HepG2 (cell line): Measurements from ENCODE around the gene CACNA1I. TPM values are rescaled to one million over a fixed set of nuclear protein-coding genes. Genes with fewer than 3 reads are reported as not detected.

Experiments
- ATAC-seq: fragments of 200-7000 bp; cut with Tn5 transposase; 3 replicates; pipeline ENCODE4 v1.9.1; 2020; ENCODE audit warnings: mild to moderate bottlenecking, moderate library complexity
- BruUV-seq: library from RNA; stranded (reverse); fragments of 400-500 nt; replicated peaks from 2 replicates; lab custom pipeline; 2021; lab: Mats Ljungman, UMichigan
- CTCF ChIA-PET: fragments of 300-600 bp; formaldehyde crosslinking; extraction: SDS; loops from one replicate; lab custom pipeline; 2021; ENCODE audit warnings: low total read pairs, inconsistent platforms, low intra/inter-chr PET ratio; lab: Yijun Ruan, JAX
- POLR2A ChIA-PET: fragments of 350-600 bp; sonication (Branson Sonifier 250); formaldehyde crosslinking; loops from one replicate; lab custom pipeline; 2020; ENCODE audit warnings: antibody characterized with exemption, inconsistent platforms; lab: Yijun Ruan, JAX
- DNase-seq: peaks from one replicate; pipeline ENCODE4 v3.0.0-alpha.2; 2015; ENCODE audit warnings: low spot score
- FAIRE-seq: peaks from 3 replicates; lab custom pipeline; 2011; peaks lifted over from hg19 to GRCh38; lab: Jason Lieb, UNC
- H2AFZ ChIP-seq: one replicate; pipeline ENCODE4 v1.6.1; 2011; ENCODE audit warnings: low read length, inconsistent platforms
- H3K27ac ChIP-seq: fragments of 300-600 bp; 3 replicates; pipeline ENCODE4 v1.8.0; 2011; ENCODE audit warnings: mixed run types, mild to moderate bottlenecking, mixed read lengths, low read length, inconsistent platforms; ENCODE audit not compliant: insufficient read depth; ENCODE audit errors: extremely low read length
- H3K27me3 ChIP-seq, 2 experiments: fragments of 200-600 bp in 1 of 2; 2 replicates in 1 of 2; 3 replicates in 1 of 2; pipeline versions ENCODE4 v1.6.0 to v1.8.0; 2011; ENCODE audit warnings: low read length in 2 of 2, mild to moderate bottlenecking in 2 of 2, moderate library complexity in 2 of 2, inconsistent platforms in 1 of 2; ENCODE audit not compliant: insufficient read depth in 2 of 2, control insufficient read depth in 1 of 2
- H3K36me3 ChIP-seq, 2 experiments: fragments of 200-600 bp in 1 of 2; replicated peaks in 1 of 2; 2 replicates in 1 of 2; 3 replicates in 1 of 2; pipeline versions ENCODE4 v1.5.1 to v1.8.0; 2011; ENCODE audit warnings: low read length in 2 of 2, inconsistent platforms in 1 of 2; ENCODE audit not compliant: insufficient read depth in 2 of 2, control insufficient read depth in 1 of 2
- H3K4me1 ChIP-seq: 2 replicates; pipeline ENCODE4 v1.5.1; 2012; ENCODE audit warnings: low read length, inconsistent platforms; ENCODE audit not compliant: insufficient read depth
- H3K4me2 ChIP-seq: 2 replicates; pipeline ENCODE4 v1.6.0; 2011; ENCODE audit warnings: low read depth, low read length, inconsistent platforms
- H3K4me3 ChIP-seq, 3 experiments: fragments of 200-600 bp in 1 of 3; sonication (generic), shearing (Covaris generic) in 1 of 3; replicated peaks in 1 of 3; 2 replicates each; pipeline ENCODE4 v1.5.1; 2011 to 2016; ENCODE audit warnings: low read length in 3 of 3, inconsistent platforms in 2 of 3, low read depth in 2 of 3, mild to moderate bottlenecking in 2 of 3, control low read depth in 1 of 3, mixed read lengths in 1 of 3; ENCODE audit not compliant: insufficient read depth in 1 of 3
- H3K79me2 ChIP-seq: one replicate; pipeline ENCODE4 v1.6.1; 2011; ENCODE audit warnings: low read length, inconsistent platforms; ENCODE audit not compliant: insufficient read depth
- H3K9ac ChIP-seq: 2 replicates; pipeline ENCODE4 v1.6.0; 2011; ENCODE audit warnings: mild to moderate bottlenecking, low read depth, low read length, inconsistent platforms; ENCODE audit not compliant: insufficient read depth
- H3K9me3 ChIP-seq: 2 replicates; pipeline ENCODE4 v1.5.1; 2012; ENCODE audit warnings: mild to moderate bottlenecking, low read length
- H4K20me1 ChIP-seq: 2 replicates; pipeline ENCODE4 v1.6.0; 2011; ENCODE audit warnings: inconsistent platforms, mild to moderate bottlenecking, low read length, moderate library complexity; ENCODE audit not compliant: insufficient read depth
- ATF1 ChIP-seq: IDR thresholded peaks from 2 replicates; pipeline ENCODE4 v1.6.1; 2016; ENCODE audit warnings: mild to moderate bottlenecking, control low read depth
- CENPX ChIP-seq: sonication (generic); formaldehyde crosslinking; IDR thresholded peaks from 2 replicates; pipeline ENCODE4 v1.9.0; 2021; ENCODE audit warnings: mild to moderate bottlenecking, missing genetic modification reagents, moderate library complexity
- ELF4 ChIP-seq: sonication (generic); formaldehyde crosslinking; IDR thresholded peaks from 2 replicates; pipeline ENCODE4 v1.5.0; 2020; ENCODE audit warnings: missing genetic modification reagents, mild to moderate bottlenecking, moderate library complexity, borderline replicate concordance
- MBD4 ChIP-seq: IDR thresholded peaks from 2 replicates; pipeline ENCODE4 v1.6.1; 2012; ENCODE audit warnings: low read length, inconsistent platforms, borderline replicate concordance
- REST ChIP-seq, 2 experiments: IDR thresholded peaks; 2 replicates each; pipeline ENCODE4 v1.6.1; 2011 to 2012; ENCODE audit warnings: low read length in 2 of 2, borderline replicate concordance in 1 of 2, low read depth in 1 of 2, mild to moderate bottlenecking in 1 of 2, moderate library complexity in 1 of 2
- ZNF24 ChIP-seq: fragments of 450-650 bp; IDR thresholded peaks from 2 replicates; pipeline ENCODE4 v1.6.1; 2017; ENCODE audit warnings: antibody characterized with exemption, mild to moderate bottlenecking
- ZNF253 ChIP-seq: sonication (generic); formaldehyde crosslinking; IDR thresholded peaks from 2 replicates; pipeline ENCODE4 v1.8.0; 2022; ENCODE audit warnings: mild to moderate bottlenecking, missing genetic modification reagents, borderline replicate concordance
- ZNF724P ChIP-seq: sonication (generic); formaldehyde crosslinking; IDR thresholded peaks from 2 replicates; pipeline ENCODE4 v1.8.0; 2022; ENCODE audit warnings: missing genetic modification reagents, borderline replicate concordance
- ZSCAN22 ChIP-seq: sonication (generic); formaldehyde crosslinking; IDR thresholded peaks from 2 replicates; pipeline ENCODE4 v1.4.0; 2020; ENCODE audit warnings: mild to moderate bottlenecking, missing genetic modification reagents
- WGBS: methylation state at CpG from one replicate; pipeline ENCODE4 v1.1.6; 2017; ENCODE audit warnings: low lambda C conversion rate; 5-methylcytosine and 5-hydroxymethylcytosine counted together
- in situ Hi-C: cut with HindIII; loops from 2 replicates; pipeline ENCODE4 v1.10.0; 2017; ENCODE audit warnings: low pct_unique_long_range_greater_than_20kb; ENCODE audit not compliant: extremely low pct_ligation_motif_present
- intact Hi-C: fragments of 100-400 bp; cut with micrococcal nuclease; formaldehyde crosslinking; loops from one replicate; pipeline ENCODE4 v1.10.0; 2022; ENCODE audit not compliant: unreplicated experiment
- polyA plus RNA-seq, 8 experiments: library from polyadenylated mRNA; depleted of rRNA in 3 of 8; stranded (reverse) in 7 of 8; unstranded in 1 of 8; fragments of >200 nt; fragmentation: Illumina TruSeq in 4 of 8; extraction: Trizol in 4 of 8; gene quantifications; 2 replicates each; pipeline versions ENCODE4 v1.2.1 to v1.2.3, GENCODE V29; 2011 to 2016; ENCODE audit warnings: low read depth in 4 of 8, missing spikeins in 1 of 8, mixed read lengths in 1 of 8; ENCODE audit not compliant: insufficient read depth in 1 of 8
- total RNA-seq, 5 experiments: library from RNA; depleted of rRNA; stranded (reverse); fragments of >200 nt; fragmentation: Illumina TruSeq; extraction: Trizol; gene quantifications; 2 replicates each; pipeline ENCODE4 v1.2.3, GENCODE V29; 2016; ENCODE audit warnings: low read depth in 1 of 5

Gene CACNA1I
- total and polyA plus RNA-seq, 2 of the 13 experiments (the other 11 are each of a cell fraction or from before 2014, with no cell fraction given): not detected

DNA sequence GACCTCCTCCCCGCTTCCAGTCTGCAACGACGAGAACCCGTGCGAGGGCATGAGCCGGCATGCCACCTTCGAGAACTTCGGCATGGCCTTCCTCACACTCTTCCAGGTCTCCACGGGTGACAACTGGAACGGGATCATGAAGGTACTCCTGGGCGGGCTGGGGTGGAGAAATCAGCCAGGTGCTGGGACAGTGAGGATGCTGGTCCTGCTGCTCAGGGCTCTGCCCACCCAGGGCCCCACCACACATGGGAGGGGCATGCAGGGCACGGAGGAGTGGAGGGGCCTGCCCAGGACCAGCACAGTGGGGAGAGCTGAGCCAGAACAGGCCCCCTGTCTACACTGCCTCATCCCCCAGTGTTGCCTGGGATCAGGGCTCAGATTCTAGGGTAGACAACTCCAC is 107.4 kb downstream of the CACNA1I start (continued):
- no peak for TF ChIP-seq REST (IDR thresholded peaks at IDR 0.05; ENCODE audit: borderline replicate concordance in 1 of 2, low read depth in 1 of 2, low read length in 2 of 2)

GRCh38 chr22:39678862-39679490 is 108.4 kb downstream of the CACNA1I start:
- no peak overlapping the region for H3K4me2 ChIP-seq
- ChIA-PET POLR2A (no interaction called here), CTCF (no interaction called here)
- H3K9me3 ChIP-seq: no peaks in the 10 kb centered on the region
- TF ChIP-seq ELF4 (CRISPR knock-in tag) (no peak), CENPX (CRISPR knock-in tag) (no peak), MBD4 (no peak), ATF1 (no peak), ZSCAN22 (no peak), ZNF253 (CRISPR knock-in tag) (no peak), ZNF24 (no peak), ZNF724P (CRISPR knock-in tag) (no peak)
- no peaks in the 10 kb centered on the region for H3K36me3 ChIP-seq
- H3K27me3 ChIP-seq: peaks cover 22 to 78% of the 10 kb centered on the region in 2 experiments; a peak in 4 of 5 replicates
- H3K9ac ChIP-seq: no peak overlapping the region
- in situ Hi-C loops (no loop called here), intact Hi-C loops (no loop called here)
- 8% methylated on average over 6 of the region's 47 CpGs for WGBS
- H2AFZ ChIP-seq: no peak overlapping the region
- no peak overlapping the region for H3K27ac ChIP-seq
- H4K20me1 ChIP-seq: 0 out of 2 replicates have a peak, but pooled peaks cover 4% of the 10 kb centered on the region
- no peaks in the 10 kb centered on the region for H3K4me1 ChIP-seq
- FAIRE-seq (no peak), DNase-seq (no peak), ATAC-seq (no peak)
- no peaks in the 10 kb centered on the region for H3K79me2 ChIP-seq
- no TSS peak for BruUV-seq
- no peak overlapping the region for H3K4me3 ChIP-seq
